ENCODE results near the gene KRTAP5-8. TPM values are rescaled to one million over a fixed set of nuclear protein-coding genes. Genes with fewer than 3 reads are reported as not detected.
"Not testable (repeated sequence)": the region's sequence is repeated elsewhere in the genome, so short reads cannot be mapped to it uniquely, and the experiment has no call there.

Gene KRTAP5-8
- total RNA-seq, 1 experiment from 2014 or later: not detected

DNA sequence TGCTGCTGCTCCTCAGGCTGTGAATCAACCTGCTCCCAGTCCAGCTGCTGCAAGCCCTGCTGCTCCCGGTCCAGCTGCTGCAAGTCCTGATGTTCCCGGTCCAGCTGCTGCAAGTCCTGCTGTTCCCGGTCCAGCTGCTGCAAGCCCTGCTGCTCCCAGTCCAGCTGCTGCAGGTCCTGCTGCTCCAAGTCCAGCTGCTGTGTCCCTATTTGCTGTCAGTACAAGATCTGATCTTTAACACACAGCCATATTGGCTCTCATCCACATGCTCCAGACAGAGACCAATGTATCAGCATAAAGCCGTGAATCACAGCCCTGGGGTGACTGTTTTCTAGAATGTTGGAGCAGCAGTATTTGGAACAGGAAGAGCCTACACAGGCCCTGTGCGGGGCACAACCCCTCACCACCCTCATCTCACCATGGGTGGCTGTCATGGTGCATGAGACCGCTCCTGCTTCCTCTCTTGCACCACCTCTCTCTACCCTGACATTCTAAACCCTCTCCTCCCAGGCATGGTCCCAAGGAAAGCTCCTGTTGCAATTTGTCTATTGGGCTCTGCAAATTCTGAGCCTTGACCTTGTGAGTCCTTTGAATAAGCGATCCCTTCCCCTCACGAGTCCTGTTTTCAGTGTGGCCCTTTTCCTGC is 31.0 kb downstream of the KRTAP5-8 start:
- CTCF ChIA-PET: interaction anchor here (0.9 kb wide), 1 partner anchor 11 kb away, joined by 3 read pairs; no protein-coding TSS in a partner anchor
- Mint-ChIP-seq H3K4me1 (ENCODE audit: low read depth, unreplicated experiment) (peaks cover 7% of the 10 kb centered on the region), H3K27ac (ENCODE audit: unreplicated experiment) (no peak overlapping the region), H3K36me3 (ENCODE audit: insufficient read depth, unreplicated experiment) (no peaks in the 10 kb centered on the region), H3K27me3 (ENCODE audit: insufficient read depth, unreplicated experiment) (peaks cover 4% of the 10 kb centered on the region), H3K9me3 (ENCODE audit: unreplicated experiment) (no peaks in the 10 kb centered on the region), H3K4me3 (ENCODE audit: unreplicated experiment) (no peak overlapping the region)
- POLR2A ChIA-PET: no interaction called here
- H3K4me3 ChIP-seq (ENCODE audit: low read depth, low read length): no peak overlapping the region
- TF ChIP-seq, protein P1, sequence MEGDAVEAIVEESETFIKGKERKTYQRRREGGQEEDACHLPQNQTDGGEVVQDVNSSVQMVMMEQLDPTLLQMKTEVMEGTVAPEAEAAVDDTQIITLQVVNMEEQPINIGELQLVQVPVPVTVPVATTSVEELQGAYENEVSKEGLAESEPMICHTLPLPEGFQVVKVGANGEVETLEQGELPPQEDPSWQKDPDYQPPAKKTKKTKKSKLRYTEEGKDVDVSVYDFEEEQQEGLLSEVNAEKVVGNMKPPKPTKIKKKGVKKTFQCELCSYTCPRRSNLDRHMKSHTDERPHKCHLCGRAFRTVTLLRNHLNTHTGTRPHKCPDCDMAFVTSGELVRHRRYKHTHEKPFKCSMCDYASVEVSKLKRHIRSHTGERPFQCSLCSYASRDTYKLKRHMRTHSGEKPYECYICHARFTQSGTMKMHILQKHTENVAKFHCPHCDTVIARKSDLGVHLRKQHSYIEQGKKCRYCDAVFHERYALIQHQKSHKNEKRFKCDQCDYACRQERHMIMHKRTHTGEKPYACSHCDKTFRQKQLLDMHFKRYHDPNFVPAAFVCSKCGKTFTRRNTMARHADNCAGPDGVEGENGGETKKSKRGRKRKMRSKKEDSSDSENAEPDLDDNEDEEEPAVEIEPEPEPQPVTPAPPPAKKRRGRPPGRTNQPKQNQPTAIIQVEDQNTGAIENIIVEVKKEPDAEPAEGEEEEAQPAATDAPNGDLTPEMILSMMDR (IDR thresholded peaks at IDR 0.05; ENCODE audit: insufficient read depth in 1 of 2, low read depth in 1 of 2, low read length in 1 of 2, severe bottlenecking in 1 of 2, unreplicated experiment in 1 of 2): no peak
- intact Hi-C loops (cut with micrococcal nuclease; ENCODE audit: unreplicated experiment): no loop called here
- no TSS peak for BruUV-seq (replicated peaks)
- peaks cover 6% of the 10 kb centered on the region for H3K4me1 ChIP-seq
- no peak for DNase-seq
- H3K9me3 ChIP-seq: no peaks in the 10 kb centered on the region
- no peaks in the 10 kb centered on the region for H3K36me3 ChIP-seq (ENCODE audit: control insufficient read depth, insufficient read depth, low read length)
- no peaks in the 10 kb centered on the region for H3K27me3 ChIP-seq (replicated peaks; ENCODE audit: control insufficient read depth, insufficient read depth, low read length)

DNA sequence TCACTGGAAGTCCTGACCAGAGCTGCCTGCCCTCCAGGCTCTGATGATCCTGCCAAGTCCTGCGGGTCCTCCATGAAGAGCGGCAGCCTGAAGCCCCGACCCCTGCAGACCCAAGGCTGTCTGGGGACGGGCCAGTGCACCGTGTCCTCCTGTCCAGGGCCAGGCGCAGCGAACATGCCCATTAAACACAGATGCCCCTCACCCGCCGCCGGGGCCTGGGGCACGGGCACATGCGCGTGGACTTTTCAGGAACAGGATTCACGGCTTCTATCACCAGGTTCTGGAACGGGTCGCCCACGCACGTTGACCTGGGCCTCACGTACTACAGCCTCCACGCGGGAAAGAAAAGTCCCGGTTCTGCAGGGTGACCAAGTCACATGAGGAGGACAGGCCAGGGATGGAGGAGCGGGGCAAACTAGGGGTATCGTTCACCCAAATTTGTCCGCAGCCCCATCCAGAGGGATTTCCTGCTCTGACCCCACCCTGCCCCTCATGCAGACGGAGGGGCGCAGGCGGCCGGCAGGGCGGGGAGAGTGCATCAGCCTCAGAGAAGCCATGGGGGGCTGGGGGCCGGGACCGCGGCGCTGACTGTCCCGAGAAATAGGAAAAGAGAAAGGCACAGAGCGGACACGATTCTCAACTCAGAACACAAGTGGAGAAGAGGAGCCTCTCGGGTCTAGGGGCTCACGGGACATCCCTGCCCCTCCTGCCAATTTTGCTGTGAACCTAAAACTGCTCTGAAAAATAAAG is 33.5 kb downstream of the KRTAP5-8 start:
- DNase-seq; H3K9me3 Mint-ChIP-seq (ENCODE audit: unreplicated experiment); H3K36me3 ChIP-seq (ENCODE audit: control insufficient read depth, insufficient read depth, low read length); H3K36me3 Mint-ChIP-seq (ENCODE audit: insufficient read depth, unreplicated experiment); H3K27ac Mint-ChIP-seq (ENCODE audit: unreplicated experiment); BruUV-seq (replicated peaks); H3K4me1 Mint-ChIP-seq (ENCODE audit: low read depth, unreplicated experiment); H3K4me3 Mint-ChIP-seq (ENCODE audit: unreplicated experiment); H3K4me3 ChIP-seq (ENCODE audit: low read depth, low read length); H3K27me3 Mint-ChIP-seq (ENCODE audit: insufficient read depth, unreplicated experiment); POLR2A ChIA-PET; H3K9me3 ChIP-seq; intact Hi-C loops (cut with micrococcal nuclease; ENCODE audit: unreplicated experiment); H3K27me3 ChIP-seq (replicated peaks; ENCODE audit: control insufficient read depth, insufficient read depth, low read length); H3K4me1 ChIP-seq: not testable (repeated sequence)
- CTCF ChIA-PET: interaction anchor here (1.1 to 1.9 kb wide), 2 partner anchors 8 to 9 kb away, joined by 5 to 8 read pairs; no protein-coding TSS in a partner anchor

DNA sequence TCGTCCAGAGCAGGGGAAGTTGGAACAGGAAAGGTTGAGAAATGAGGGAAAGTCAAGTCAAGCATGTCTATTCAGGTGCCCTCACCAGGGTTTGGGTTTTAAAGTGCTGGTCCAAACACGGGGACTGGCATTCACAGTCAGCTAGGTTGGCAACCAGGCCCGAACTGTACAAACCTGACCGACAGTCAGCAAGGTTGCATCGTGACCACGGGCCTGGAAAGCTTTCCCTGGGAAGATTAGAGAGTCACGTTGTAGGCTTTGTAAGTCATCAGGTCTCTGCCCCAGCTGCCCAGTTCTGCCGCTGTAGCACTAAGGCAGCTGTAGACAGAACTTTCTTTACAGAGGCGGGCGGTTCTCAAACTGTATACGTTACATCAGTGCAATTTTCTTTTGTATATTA is 35.0 kb downstream of the KRTAP5-8 start:
- peaks cover 6% of the 10 kb centered on the region for H3K4me1 Mint-ChIP-seq (ENCODE audit: low read depth, unreplicated experiment)
- BruUV-seq (replicated peaks): no TSS peak
- DNase-seq: no peak
- POLR2A ChIA-PET: no interaction called here
- Histone ChIP-seq H3K4me1 (peaks cover 6% of the 10 kb centered on the region), H3K27me3 (replicated peaks; ENCODE audit: control insufficient read depth, insufficient read depth, low read length) (no peaks in the 10 kb centered on the region), H3K36me3 (ENCODE audit: control insufficient read depth, insufficient read depth, low read length) (no peaks in the 10 kb centered on the region), H3K4me3 (ENCODE audit: low read depth, low read length) (no peak overlapping the region), H3K9me3 (no peaks in the 10 kb centered on the region)
- intact Hi-C loops (cut with micrococcal nuclease; ENCODE audit: unreplicated experiment): no loop called here
- no peaks in the 10 kb centered on the region for H3K27me3 Mint-ChIP-seq (ENCODE audit: insufficient read depth, unreplicated experiment)
- H3K9me3 Mint-ChIP-seq (ENCODE audit: unreplicated experiment): no peaks in the 10 kb centered on the region
- TF ChIP-seq, protein P1 (IDR thresholded peaks at IDR 0.05; ENCODE audit: insufficient read depth in 1 of 2, low read depth in 1 of 2, low read length in 1 of 2, severe bottlenecking in 1 of 2, unreplicated experiment in 1 of 2): no peak
- H3K27ac Mint-ChIP-seq (ENCODE audit: unreplicated experiment): no peak overlapping the region
- CTCF ChIA-PET: interaction anchor here (1.9 kb wide), 1 partner anchor 9 kb away, joined by 5 read pairs; no protein-coding TSS in a partner anchor
- no peak overlapping the region for H3K4me3 Mint-ChIP-seq (ENCODE audit: unreplicated experiment)
- H3K36me3 Mint-ChIP-seq (ENCODE audit: insufficient read depth, unreplicated experiment): no peaks in the 10 kb centered on the region
